HT-29 (cell line): ENCODE results near the gene CACNA1E. TPM values are rescaled to one million over a fixed set of nuclear protein-coding genes. Genes with fewer than 3 reads are reported as not detected.

ENCODE experiments used
- DNase-seq: peaks from one replicate; pipeline ENCODE4 v3.0.0-alpha.2; 2015; ENCODE audit warnings: low spot score
- total RNA-seq: library from RNA; depleted of rRNA; stranded (reverse); fragments of >200 nt; shearing (Covaris generic); gene quantifications from 2 replicates; pipeline ENCODE4 v1.2.3, GENCODE V29; 2014

Gene CACNA1E
- total RNA-seq, 1 experiment from 2014 or later, result not detected

- no peak for DNase-seq
Observed at GRCh38 chr1:181680332-181680731, 197.0 kb downstream of the CACNA1E start.

- DNase-seq, result no peak
Observed at GRCh38 chr1:181680871-181681270, 197.6 kb downstream of the CACNA1E start.

GRCh38 chr1:181685211-181685610 lies 201.9 kb downstream of the CACNA1E start:
- no peak for DNase-seq

GRCh38 chr1:181701891-181702290 lies 218.6 kb downstream of the CACNA1E start:
- no peak for DNase-seq

GRCh38 chr1:181704546-181704945 lies 221.2 kb downstream of the CACNA1E start:
- no peak for DNase-seq

- no peak for DNase-seq
Observed at GRCh38 chr1:181711820-181712219, 228.5 kb downstream of the CACNA1E start.

GRCh38 chr1:181712711-181713110 lies 229.4 kb downstream of the CACNA1E start:
- DNase-seq, result no peak

- no peak for DNase-seq
Observed at GRCh38 chr1:181714428-181714827, 231.1 kb downstream of the CACNA1E start.

GRCh38 chr1:181718034-181718433 lies 234.7 kb downstream of the CACNA1E start:
- no peak for DNase-seq

GRCh38 chr1:181726320-181727012 lies 243.1 kb downstream of the CACNA1E start:
- DNase-seq, result no peak

GRCh38 chr1:181730606-181731005 lies 247.3 kb downstream of the CACNA1E start:
- no peak for DNase-seq

GRCh38 chr1:181732218-181732990 lies 249.1 kb downstream of the CACNA1E start:
- no peak for DNase-seq

- DNase-seq, result no peak
Observed at GRCh38 chr1:181733486-181733885, 250.2 kb downstream of the CACNA1E start.

- DNase-seq, result no peak
Observed at GRCh38 chr1:181737056-181737455, 253.7 kb downstream of the CACNA1E start.

GRCh38 chr1:181739214-181739613 lies 255.9 kb downstream of the CACNA1E start:
- DNase-seq, result no peak

GRCh38 chr1:181742426-181742825 lies 259.1 kb downstream of the CACNA1E start:
- no peak for DNase-seq

GRCh38 chr1:181743878-181744312 lies 260.6 kb downstream of the CACNA1E start:
- DNase-seq, result no peak

GRCh38 chr1:181746224-181746623 lies 262.9 kb downstream of the CACNA1E start:
- DNase-seq, result no peak

GRCh38 chr1:181748013-181748412 lies 264.7 kb downstream of the CACNA1E start:
- no peak for DNase-seq

GRCh38 chr1:181754103-181754502 lies 270.8 kb downstream of the CACNA1E start:
- no peak for DNase-seq

GRCh38 chr1:181759481-181759880 lies 276.2 kb downstream of the CACNA1E start:
- DNase-seq, result no peak

GRCh38 chr1:181763736-181764135 lies 280.4 kb downstream of the CACNA1E start:
- no peak for DNase-seq

- no peak for DNase-seq
Observed at GRCh38 chr1:181765451-181766026, 282.2 kb downstream of the CACNA1E start.
